Inflammatory macrophage treated with lipopolysaccharide for 1 hour (primary cell): ENCODE results near the gene ZAP70.

ENCODE experiments used
- DNase-seq, 2 donors: peaks; one replicate each; pipeline ENCODE4 v3.0.0-alpha.2; 2020 to 2022

The ZAP70 gene

GRCh38 chr2:97718051-97718882 is 4.9 kb downstream of the ZAP70 start:
- no peak for DNase-seq

GRCh38 chr2:97718942-97719341 is 5.6 kb downstream of the ZAP70 start:
- no peak for DNase-seq

- no peak for DNase-seq
Observed at GRCh38 chr2:97719362-97720155, 6.2 kb downstream of the ZAP70 start.

- DNase-seq = no peak
Observed at GRCh38 chr2:97720746-97721145, 7.4 kb downstream of the ZAP70 start.

- DNase-seq = no peak
Observed at GRCh38 chr2:97722227-97722626, 8.9 kb downstream of the ZAP70 start.

- DNase-seq = no peak
Observed at GRCh38 chr2:97723156-97724072, 10.0 kb downstream of the ZAP70 start.

- no peak for DNase-seq
Observed at GRCh38 chr2:97724073-97724410, 10.7 kb downstream of the ZAP70 start.

- no peak for DNase-seq
Observed at GRCh38 chr2:97724501-97724900, 11.1 kb downstream of the ZAP70 start.

- DNase-seq = no peak
Observed at GRCh38 chr2:97724946-97725688, 11.7 kb downstream of the ZAP70 start.

- DNase-seq = peak in 1 of 2 donors; percentile 6
Observed at GRCh38 chr2:97726261-97727064, 13.1 kb downstream of the ZAP70 start.

GRCh38 chr2:97727296-97727695 is 13.9 kb downstream of the ZAP70 start:
- DNase-seq = no peak

- no peak for DNase-seq
Observed at GRCh38 chr2:97728091-97728731, 14.8 kb downstream of the ZAP70 start.

- no peak for DNase-seq
Observed at GRCh38 chr2:97730245-97730644, 16.9 kb downstream of the ZAP70 start.

- DNase-seq = no peak
Observed at GRCh38 chr2:97731274-97732020, 18.1 kb downstream of the ZAP70 start.

GRCh38 chr2:97732436-97733340 is 19.3 kb downstream of the ZAP70 start:
- no peak for DNase-seq

GRCh38 chr2:97733341-97734035 is 20.1 kb downstream of the ZAP70 start:
- DNase-seq = no peak

GRCh38 chr2:97734061-97735051 is 21.0 kb downstream of the ZAP70 start:
- DNase-seq = no peak
